HG03060 (cell line): ENCODE results near the gene SNX13.

Experiments used
- ATAC-seq: cut with Tn5 transposase; IDR thresholded peaks from one replicate; pipeline ENCODE4 v1.9.1; 2021; ENCODE audit warnings: low read depth, moderate number of reproducible peaks; ENCODE audit not compliant: unreplicated experiment

SNX13 gene

GRCh38 chr7:17948526-17949238 lies 8.4 kb upstream of the SNX13 start:
- no peak for ATAC-seq

GRCh38 chr7:17947620-17948019 lies 7.3 kb upstream of the SNX13 start:
- no peak for ATAC-seq

- peak; percentile 90 for ATAC-seq
These were observed 6.3 kb upstream of the SNX13 start for GRCh38 chr7:17946591-17946990.

- ATAC-seq = no peak
These were observed 4.4 kb upstream of the SNX13 start for GRCh38 chr7:17944720-17945119.

GRCh38 chr7:17943006-17943405 lies 2.7 kb upstream of the SNX13 start:
- no peak for ATAC-seq

GRCh38 chr7:17942231-17942630 lies 1.9 kb upstream of the SNX13 start:
- no peak for ATAC-seq

- ATAC-seq = no peak
These were observed 697 bp upstream of the SNX13 start for GRCh38 chr7:17940951-17941431.

- peak; percentile 30 for ATAC-seq
These were observed 540 bp downstream of the SNX13 start for GRCh38 chr7:17939606-17940301.

- no peak for ATAC-seq
These were observed 1.1 kb downstream of the SNX13 start for GRCh38 chr7:17939211-17939605.

- no peak for ATAC-seq
These were observed 2.7 kb downstream of the SNX13 start for GRCh38 chr7:17937506-17938120.

GRCh38 chr7:17936321-17936720 lies 4.0 kb downstream of the SNX13 start:
- ATAC-seq = no peak

- no peak for ATAC-seq
These were observed 5.6 kb downstream of the SNX13 start for GRCh38 chr7:17934612-17935240.

GRCh38 chr7:17934094-17934493 lies 6.2 kb downstream of the SNX13 start:
- no peak for ATAC-seq

GRCh38 chr7:17932770-17933169 lies 7.5 kb downstream of the SNX13 start:
- ATAC-seq = no peak

- ATAC-seq = no peak
These were observed 9.2 kb downstream of the SNX13 start for GRCh38 chr7:17931069-17931468.

GRCh38 chr7:17930546-17930945 lies 9.7 kb downstream of the SNX13 start:
- ATAC-seq = no peak

GRCh38 chr7:17929647-17930395 lies 10.5 kb downstream of the SNX13 start:
- no peak for ATAC-seq

- no peak for ATAC-seq
These were observed 12.2 kb downstream of the SNX13 start for GRCh38 chr7:17928055-17928454.

- ATAC-seq = no peak
These were observed 18.4 kb downstream of the SNX13 start for GRCh38 chr7:17921857-17922416.

GRCh38 chr7:17917842-17918241 lies 22.5 kb downstream of the SNX13 start:
- no peak for ATAC-seq
